ENCODE results near the gene DBNDD1.

DBNDD1 gene

GRCh38 chr16:89962754-89963498 lies 56.3 kb downstream of the DBNDD1 start:
- no peak for DNase-seq (ENCODE audit: low read depth)

GRCh38 chr16:89961920-89962319 lies 57.3 kb downstream of the DBNDD1 start:
- no peak for DNase-seq (ENCODE audit: low read depth)

GRCh38 chr16:89960966-89961365 lies 58.3 kb downstream of the DBNDD1 start:
- no peak for DNase-seq (ENCODE audit: low read depth)

GRCh38 chr16:89958596-89958995 lies 60.7 kb downstream of the DBNDD1 start:
- no peak for DNase-seq (ENCODE audit: low read depth)

- no peak for DNase-seq (ENCODE audit: low read depth)
Measured at GRCh38 chr16:89958068-89958467, 61.2 kb downstream of the DBNDD1 start.

GRCh38 chr16:89957216-89957785 lies 62.0 kb downstream of the DBNDD1 start:
- DNase-seq (ENCODE audit: low read depth): no peak

- DNase-seq (ENCODE audit: low read depth): no peak
Measured at GRCh38 chr16:89956505-89957215, 62.6 kb downstream of the DBNDD1 start.

GRCh38 chr16:89955001-89955685 lies 64.1 kb downstream of the DBNDD1 start:
- DNase-seq (ENCODE audit: low read depth): no peak

All from HS-5 (cell line).